ENCODE results near the gene SPOP.

The SPOP gene

DNA sequence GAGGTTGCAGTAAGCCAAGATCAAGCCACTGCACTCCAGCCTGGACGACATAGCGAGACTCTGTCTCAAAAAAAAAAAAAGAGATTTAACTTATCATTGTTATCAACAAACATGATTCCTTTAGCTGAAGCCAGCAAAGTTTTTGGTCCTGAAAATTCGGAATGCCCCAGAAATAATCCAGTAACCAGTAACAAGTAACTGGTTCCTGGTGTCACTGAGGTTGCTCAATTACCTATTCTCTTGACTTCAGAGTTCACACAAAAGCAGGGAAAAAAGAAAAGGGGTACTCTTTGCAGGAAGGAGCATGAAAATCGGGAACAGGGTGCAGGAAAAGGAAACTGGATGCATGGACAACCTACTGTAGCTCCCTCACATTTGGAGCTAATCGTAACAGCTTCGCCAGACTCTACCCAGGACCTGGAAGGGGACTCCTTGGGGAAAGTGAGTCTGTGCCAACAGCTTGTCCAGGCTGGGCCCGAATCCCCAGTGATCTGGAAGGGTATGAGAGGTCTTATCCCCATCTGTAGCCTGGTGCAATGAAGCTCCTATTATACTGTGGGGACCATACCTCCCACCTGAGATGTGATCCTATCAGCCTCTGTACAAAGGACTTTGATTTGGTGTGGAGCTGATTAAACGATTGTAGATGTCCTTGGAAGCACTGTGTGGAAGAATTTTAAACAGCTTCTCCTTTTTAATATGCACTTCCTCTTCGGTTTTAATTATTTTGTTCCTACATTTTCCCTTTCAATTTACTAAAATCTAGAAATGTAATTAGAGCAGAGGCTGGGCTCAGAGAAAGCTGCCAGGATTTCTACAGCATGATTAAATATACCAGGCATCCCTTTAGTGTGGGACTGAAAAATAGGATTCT, 3.4 kb upstream of the SPOP start:
- ATAC-seq (ENCODE audit: low read depth) (no peak), DNase-seq (ENCODE audit: low spot score) (no peak)
- Histone ChIP-seq H3K36me3 (ENCODE audit: low read depth) (no peaks in the 10 kb centered on the region), H3K4me3 (ENCODE audit: severe bottlenecking) (no peak overlapping the region), H3K27me3 (ENCODE audit: insufficient read depth, poor library complexity, severe bottlenecking) (no peaks in the 10 kb centered on the region), H3K9me3 (ENCODE audit: severe bottlenecking) (no peaks in the 10 kb centered on the region), H3K4me1 (ENCODE audit: insufficient read depth, poor library complexity, severe bottlenecking) (peaks cover 8% of the 10 kb centered on the region), H3K27ac (ENCODE audit: poor library complexity, severe bottlenecking) (no peak overlapping the region)
- TF ChIP-seq, protein P1, sequence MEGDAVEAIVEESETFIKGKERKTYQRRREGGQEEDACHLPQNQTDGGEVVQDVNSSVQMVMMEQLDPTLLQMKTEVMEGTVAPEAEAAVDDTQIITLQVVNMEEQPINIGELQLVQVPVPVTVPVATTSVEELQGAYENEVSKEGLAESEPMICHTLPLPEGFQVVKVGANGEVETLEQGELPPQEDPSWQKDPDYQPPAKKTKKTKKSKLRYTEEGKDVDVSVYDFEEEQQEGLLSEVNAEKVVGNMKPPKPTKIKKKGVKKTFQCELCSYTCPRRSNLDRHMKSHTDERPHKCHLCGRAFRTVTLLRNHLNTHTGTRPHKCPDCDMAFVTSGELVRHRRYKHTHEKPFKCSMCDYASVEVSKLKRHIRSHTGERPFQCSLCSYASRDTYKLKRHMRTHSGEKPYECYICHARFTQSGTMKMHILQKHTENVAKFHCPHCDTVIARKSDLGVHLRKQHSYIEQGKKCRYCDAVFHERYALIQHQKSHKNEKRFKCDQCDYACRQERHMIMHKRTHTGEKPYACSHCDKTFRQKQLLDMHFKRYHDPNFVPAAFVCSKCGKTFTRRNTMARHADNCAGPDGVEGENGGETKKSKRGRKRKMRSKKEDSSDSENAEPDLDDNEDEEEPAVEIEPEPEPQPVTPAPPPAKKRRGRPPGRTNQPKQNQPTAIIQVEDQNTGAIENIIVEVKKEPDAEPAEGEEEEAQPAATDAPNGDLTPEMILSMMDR (IDR thresholded peaks at IDR 0.05; ENCODE audit: poor library complexity, severe bottlenecking): no peak

DNA sequence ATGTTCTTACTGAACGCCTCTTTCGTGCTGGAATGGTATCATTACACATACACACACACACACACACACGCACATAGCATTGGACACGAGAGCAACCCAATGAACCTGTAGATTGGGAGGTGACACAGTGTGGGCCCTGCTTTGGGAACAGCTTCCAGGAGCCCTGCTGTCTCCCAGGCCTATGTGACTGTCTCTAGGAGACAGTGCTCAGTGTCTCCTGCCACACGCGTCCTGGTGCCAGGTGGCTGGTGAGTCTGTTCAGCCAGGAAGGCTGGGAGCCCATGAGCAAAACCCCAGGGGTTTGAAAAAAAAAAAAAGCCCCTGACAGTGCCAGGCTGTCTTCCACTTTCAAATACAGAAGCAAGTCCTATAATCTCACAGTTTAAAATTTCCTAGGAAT, 2.4 kb upstream of the SPOP start:
- Histone ChIP-seq H3K4me3 (ENCODE audit: severe bottlenecking) (no peak overlapping the region), H3K36me3 (ENCODE audit: low read depth) (peaks cover 4% of the 10 kb centered on the region; the same call in 1 of the 2 replicates), H3K9me3 (ENCODE audit: severe bottlenecking) (no peaks in the 10 kb centered on the region), H3K27me3 (ENCODE audit: insufficient read depth, poor library complexity, severe bottlenecking) (no peaks in the 10 kb centered on the region), H3K27ac (ENCODE audit: poor library complexity, severe bottlenecking) (no peak overlapping the region), H3K4me1 (ENCODE audit: insufficient read depth, poor library complexity, severe bottlenecking) (peaks cover 14% of the 10 kb centered on the region)
- TF ChIP-seq, protein P1 (IDR thresholded peaks at IDR 0.05; ENCODE audit: poor library complexity, severe bottlenecking): no peak
- ATAC-seq (ENCODE audit: low read depth): no peak
- DNase-seq (ENCODE audit: low spot score): no peak

DNA sequence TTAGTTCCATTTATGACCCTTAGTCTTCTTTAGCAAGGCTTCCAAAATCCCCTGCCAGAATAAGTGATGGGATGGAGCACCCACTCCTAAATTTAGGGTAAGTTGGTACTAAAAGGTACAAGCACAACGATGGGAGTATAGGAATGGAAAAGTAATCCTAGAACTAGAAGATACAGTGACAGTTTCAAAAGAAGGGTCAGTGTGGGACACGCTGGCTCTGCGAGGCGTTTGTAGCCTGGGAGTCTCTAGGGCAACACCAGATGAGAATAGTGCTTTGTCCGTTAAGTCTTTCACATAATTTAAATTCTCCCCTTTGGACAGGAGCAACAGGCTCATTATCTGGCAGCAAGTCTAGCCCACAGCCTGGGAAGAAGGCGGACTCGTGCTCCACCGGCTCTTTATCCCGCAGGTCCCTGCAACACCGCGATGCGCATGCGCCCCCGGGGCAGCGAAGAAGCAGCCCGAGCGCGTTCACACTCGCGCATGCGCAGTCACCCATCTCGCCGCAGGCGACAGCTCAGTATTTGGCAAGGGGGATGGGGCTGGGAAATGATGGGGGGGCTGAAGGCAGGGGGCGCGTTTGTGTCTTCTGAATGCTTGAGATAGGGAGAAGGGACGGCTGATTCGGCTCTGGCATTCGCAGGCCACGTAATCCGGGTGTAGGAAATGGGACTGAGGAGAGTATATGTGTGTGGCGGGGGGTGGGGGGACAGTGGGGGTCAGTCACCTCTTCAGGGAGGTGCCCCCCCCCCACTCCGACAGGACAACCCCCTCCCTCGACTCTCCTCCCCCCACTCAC, 564 bp downstream of the SPOP start:
- H3K27me3 ChIP-seq (ENCODE audit: insufficient read depth, poor library complexity, severe bottlenecking): no peaks in the 10 kb centered on the region
- peak overlapping the region; percentile 48 for H3K4me3 ChIP-seq (ENCODE audit: severe bottlenecking)
- H3K36me3 ChIP-seq (ENCODE audit: low read depth): peaks cover 23% of the 10 kb centered on the region
- TF ChIP-seq, protein P1 (IDR thresholded peaks at IDR 0.05; ENCODE audit: poor library complexity, severe bottlenecking): no peak
- no peaks in the 10 kb centered on the region for H3K9me3 ChIP-seq (ENCODE audit: severe bottlenecking)
- peak overlapping the region; percentile 67 for H3K27ac ChIP-seq (ENCODE audit: poor library complexity, severe bottlenecking)
- ATAC-seq (ENCODE audit: low read depth): peak; percentile 74
- peaks cover 14% of the 10 kb centered on the region for H3K4me1 ChIP-seq (ENCODE audit: insufficient read depth, poor library complexity, severe bottlenecking)
- DNase-seq (ENCODE audit: low spot score): peak; percentile 98

DNA sequence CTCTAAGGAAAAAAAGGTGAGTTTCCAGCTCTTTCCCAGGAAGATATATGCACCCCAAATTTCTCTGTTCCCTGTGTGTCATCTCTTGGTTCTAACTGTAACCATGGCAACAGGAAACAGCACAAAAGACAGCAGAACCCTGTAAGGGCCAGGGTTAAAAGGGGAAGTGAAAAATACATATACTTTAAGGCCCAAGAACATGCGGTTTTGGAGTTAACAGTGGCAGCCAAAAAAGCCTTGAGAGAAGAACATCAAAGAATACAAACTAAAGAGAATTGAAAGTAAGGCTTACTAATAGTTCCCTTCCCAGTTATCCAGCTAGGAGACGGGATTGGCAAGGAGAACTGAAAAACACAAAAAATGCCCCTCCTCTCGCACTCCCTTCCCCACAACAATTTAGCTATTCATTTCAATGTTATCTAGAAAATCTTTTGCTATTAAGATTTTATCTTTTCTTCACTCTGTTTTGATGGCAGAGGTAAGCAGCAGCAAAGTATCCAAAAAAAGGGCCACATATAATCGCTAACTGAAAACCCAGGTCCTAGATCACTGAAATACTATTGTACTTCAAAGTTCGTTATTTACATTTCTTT, 1.5 kb downstream of the SPOP start:
- TF ChIP-seq, protein P1 (IDR thresholded peaks at IDR 0.05; ENCODE audit: poor library complexity, severe bottlenecking): no peak
- Histone ChIP-seq H3K4me3 (ENCODE audit: severe bottlenecking) (peak overlapping the region; percentile 48), H3K36me3 (ENCODE audit: low read depth) (peaks cover 23% of the 10 kb centered on the region), H3K27me3 (ENCODE audit: insufficient read depth, poor library complexity, severe bottlenecking) (no peaks in the 10 kb centered on the region), H3K27ac (ENCODE audit: poor library complexity, severe bottlenecking) (peak overlapping the region; percentile 67), H3K9me3 (ENCODE audit: severe bottlenecking) (no peaks in the 10 kb centered on the region), H3K4me1 (ENCODE audit: insufficient read depth, poor library complexity, severe bottlenecking) (peaks cover 14% of the 10 kb centered on the region)
- no peak for DNase-seq (ENCODE audit: low spot score)
- no peak for ATAC-seq (ENCODE audit: low read depth)

All from RWPE2 (cell line).